ENCODE results near the gene ZSWIM6. TPM values are rescaled to one million over a fixed set of nuclear protein-coding genes. Genes with fewer than 3 reads are reported as not detected.

Gene ZSWIM6
- total RNA-seq, 1 donor from 2014 or later = 9.9 TPM

- H3K4me3 ChIP-seq (ENCODE audit: low read length in 3 of 3) = no peak overlapping the region
- H3K9ac ChIP-seq (ENCODE audit: low read depth in 1 of 3, low read length in 3 of 3) = no peak overlapping the region
- H3K4me1 ChIP-seq (ENCODE audit: control insufficient read depth in 3 of 3, insufficient read depth in 3 of 3, low read length in 3 of 3) = peaks cover 10 to 18% (median 15%) of the 10 kb centered on the region in 3 donors
- H3K36me3 ChIP-seq (ENCODE audit: control insufficient read depth in 3 of 3, insufficient read depth in 3 of 3, low read length in 3 of 3) = no peaks in the 10 kb centered on the region
- H3K9me3 ChIP-seq (ENCODE audit: control insufficient read depth in 3 of 3, low read length in 3 of 3) = no peaks in the 10 kb centered on the region
- peaks cover 4 to 35% (median 15%) of the 10 kb centered on the region in 3 donors for H3K27me3 ChIP-seq (ENCODE audit: control insufficient read depth in 3 of 3, insufficient read depth in 3 of 3, low read length in 3 of 3)
- no peak overlapping the region for H3K27ac ChIP-seq (ENCODE audit: low read depth, low read length)
These were observed 27.3 kb upstream of the ZSWIM6 start for GRCh38 chr5:61304590-61305381.

- Histone ChIP-seq H3K27me3 (ENCODE audit: control insufficient read depth in 3 of 3, insufficient read depth in 3 of 3, low read length in 3 of 3) (peaks cover 4 to 44% (median 15%) of the 10 kb centered on the region in 3 donors), H3K4me3 (ENCODE audit: low read length in 3 of 3) (no peak overlapping the region), H3K9me3 (ENCODE audit: control insufficient read depth in 3 of 3, low read length in 3 of 3) (no peaks in the 10 kb centered on the region), H3K36me3 (ENCODE audit: control insufficient read depth in 3 of 3, insufficient read depth in 3 of 3, low read length in 3 of 3) (no peaks in the 10 kb centered on the region), H3K9ac (ENCODE audit: low read depth in 1 of 3, low read length in 3 of 3) (no peak overlapping the region), H3K27ac (ENCODE audit: low read depth, low read length) (no peak overlapping the region), H3K4me1 (ENCODE audit: control insufficient read depth in 3 of 3, insufficient read depth in 3 of 3, low read length in 3 of 3) (peaks cover 4 to 12% (median 9%) of the 10 kb centered on the region in 3 donors)
These were observed 25.4 kb upstream of the ZSWIM6 start for GRCh38 chr5:61306531-61307131.

GRCh38 chr5:61307191-61307590, 24.9 kb upstream of the ZSWIM6 start:
- Histone ChIP-seq H3K36me3 (ENCODE audit: control insufficient read depth in 3 of 3, insufficient read depth in 3 of 3, low read length in 3 of 3) (no peaks in the 10 kb centered on the region), H3K4me1 (ENCODE audit: control insufficient read depth in 3 of 3, insufficient read depth in 3 of 3, low read length in 3 of 3) (peaks cover under 1 to 7% (median 3%) of the 10 kb centered on the region in 3 donors), H3K27me3 (ENCODE audit: control insufficient read depth in 3 of 3, insufficient read depth in 3 of 3, low read length in 3 of 3) (peaks cover 4 to 44% (median 15%) of the 10 kb centered on the region in 3 donors), H3K9ac (ENCODE audit: low read depth in 1 of 3, low read length in 3 of 3) (no peak overlapping the region), H3K9me3 (ENCODE audit: control insufficient read depth in 3 of 3, low read length in 3 of 3) (no peaks in the 10 kb centered on the region), H3K27ac (ENCODE audit: low read depth, low read length) (no peak overlapping the region), H3K4me3 (ENCODE audit: low read length in 3 of 3) (no peak overlapping the region)

GRCh38 chr5:61307611-61308010, 24.4 kb upstream of the ZSWIM6 start:
- Histone ChIP-seq H3K27ac (ENCODE audit: low read depth, low read length) (no peak overlapping the region), H3K36me3 (ENCODE audit: control insufficient read depth in 3 of 3, insufficient read depth in 3 of 3, low read length in 3 of 3) (no peaks in the 10 kb centered on the region), H3K9me3 (ENCODE audit: control insufficient read depth in 3 of 3, low read length in 3 of 3) (no peaks in the 10 kb centered on the region), H3K9ac (ENCODE audit: low read depth in 1 of 3, low read length in 3 of 3) (no peak overlapping the region), H3K4me1 (ENCODE audit: control insufficient read depth in 3 of 3, insufficient read depth in 3 of 3, low read length in 3 of 3) (peaks cover 0 to 2% (median 0%) of the 10 kb centered on the region in 3 donors), H3K27me3 (ENCODE audit: control insufficient read depth in 3 of 3, insufficient read depth in 3 of 3, low read length in 3 of 3) (peaks cover 4 to 44% (median 15%) of the 10 kb centered on the region in 3 donors), H3K4me3 (ENCODE audit: low read length in 3 of 3) (no peak overlapping the region)

- peaks cover 4 to 44% (median 15%) of the 10 kb centered on the region in 3 donors for H3K27me3 ChIP-seq (ENCODE audit: control insufficient read depth in 3 of 3, insufficient read depth in 3 of 3, low read length in 3 of 3)
- no peak overlapping the region for H3K4me3 ChIP-seq (ENCODE audit: low read length in 3 of 3)
- no peaks in the 10 kb centered on the region for H3K9me3 ChIP-seq (ENCODE audit: control insufficient read depth in 3 of 3, low read length in 3 of 3)
- no peak overlapping the region for H3K9ac ChIP-seq (ENCODE audit: low read depth in 1 of 3, low read length in 3 of 3)
- no peaks in the 10 kb centered on the region for H3K4me1 ChIP-seq (ENCODE audit: control insufficient read depth in 3 of 3, insufficient read depth in 3 of 3, low read length in 3 of 3)
- H3K36me3 ChIP-seq (ENCODE audit: control insufficient read depth in 3 of 3, insufficient read depth in 3 of 3, low read length in 3 of 3) = no peaks in the 10 kb centered on the region
- no peak overlapping the region for H3K27ac ChIP-seq (ENCODE audit: low read depth, low read length)
These were observed 23.3 kb upstream of the ZSWIM6 start for GRCh38 chr5:61308712-61309111.

- H3K4me3 ChIP-seq (ENCODE audit: low read length in 3 of 3) = no peak overlapping the region
- H3K36me3 ChIP-seq (ENCODE audit: control insufficient read depth in 3 of 3, insufficient read depth in 3 of 3, low read length in 3 of 3) = no peaks in the 10 kb centered on the region
- no peak overlapping the region for H3K9ac ChIP-seq (ENCODE audit: low read depth in 1 of 3, low read length in 3 of 3)
- H3K27me3 ChIP-seq (ENCODE audit: control insufficient read depth in 3 of 3, insufficient read depth in 3 of 3, low read length in 3 of 3) = peaks cover 7 to 41% (median 15%) of the 10 kb centered on the region in 3 donors
- no peaks in the 10 kb centered on the region for H3K9me3 ChIP-seq (ENCODE audit: control insufficient read depth in 3 of 3, low read length in 3 of 3)
- no peak overlapping the region for H3K27ac ChIP-seq (ENCODE audit: low read depth, low read length)
- H3K4me1 ChIP-seq (ENCODE audit: control insufficient read depth in 3 of 3, insufficient read depth in 3 of 3, low read length in 3 of 3) = no peaks in the 10 kb centered on the region
These were observed 22.9 kb upstream of the ZSWIM6 start for GRCh38 chr5:61309115-61309514.

- H3K9me3 ChIP-seq (ENCODE audit: control insufficient read depth in 3 of 3, low read length in 3 of 3) = no peaks in the 10 kb centered on the region
- H3K27ac ChIP-seq (ENCODE audit: low read depth, low read length) = no peak overlapping the region
- peaks cover 3 to 25% (median 7%) of the 10 kb centered on the region in 3 donors for H3K27me3 ChIP-seq (ENCODE audit: control insufficient read depth in 3 of 3, insufficient read depth in 3 of 3, low read length in 3 of 3)
- no peak overlapping the region for H3K4me3 ChIP-seq (ENCODE audit: low read length in 3 of 3)
- H3K9ac ChIP-seq (ENCODE audit: low read depth in 1 of 3, low read length in 3 of 3) = no peak overlapping the region
- no peaks in the 10 kb centered on the region for H3K36me3 ChIP-seq (ENCODE audit: control insufficient read depth in 3 of 3, insufficient read depth in 3 of 3, low read length in 3 of 3)
- no peaks in the 10 kb centered on the region for H3K4me1 ChIP-seq (ENCODE audit: control insufficient read depth in 3 of 3, insufficient read depth in 3 of 3, low read length in 3 of 3)
These were observed 20.9 kb upstream of the ZSWIM6 start for GRCh38 chr5:61311056-61311610.

GRCh38 chr5:61311836-61312808, 19.9 kb upstream of the ZSWIM6 start:
- no peaks in the 10 kb centered on the region for H3K36me3 ChIP-seq (ENCODE audit: control insufficient read depth in 3 of 3, insufficient read depth in 3 of 3, low read length in 3 of 3)
- no peak overlapping the region for H3K9ac ChIP-seq (ENCODE audit: low read depth in 1 of 3, low read length in 3 of 3)
- no peaks in the 10 kb centered on the region for H3K4me1 ChIP-seq (ENCODE audit: control insufficient read depth in 3 of 3, insufficient read depth in 3 of 3, low read length in 3 of 3)
- H3K4me3 ChIP-seq (ENCODE audit: low read length in 3 of 3) = no peak overlapping the region
- H3K9me3 ChIP-seq (ENCODE audit: control insufficient read depth in 3 of 3, low read length in 3 of 3) = no peaks in the 10 kb centered on the region
- peaks cover 0 to 17% (median 3%) of the 10 kb centered on the region in 3 donors for H3K27me3 ChIP-seq (ENCODE audit: control insufficient read depth in 3 of 3, insufficient read depth in 3 of 3, low read length in 3 of 3)
- no peak overlapping the region for H3K27ac ChIP-seq (ENCODE audit: low read depth, low read length)

- H3K9me3 ChIP-seq (ENCODE audit: control insufficient read depth in 3 of 3, low read length in 3 of 3) = no peaks in the 10 kb centered on the region
- peaks cover 0 to 14% (median 6%) of the 10 kb centered on the region in 3 donors for H3K27me3 ChIP-seq (ENCODE audit: control insufficient read depth in 3 of 3, insufficient read depth in 3 of 3, low read length in 3 of 3)
- no peak overlapping the region for H3K27ac ChIP-seq (ENCODE audit: low read depth, low read length)
- no peak overlapping the region for H3K9ac ChIP-seq (ENCODE audit: low read depth in 1 of 3, low read length in 3 of 3)
- no peak overlapping the region for H3K4me3 ChIP-seq (ENCODE audit: low read length in 3 of 3)
- H3K4me1 ChIP-seq (ENCODE audit: control insufficient read depth in 3 of 3, insufficient read depth in 3 of 3, low read length in 3 of 3) = no peaks in the 10 kb centered on the region
- no peaks in the 10 kb centered on the region for H3K36me3 ChIP-seq (ENCODE audit: control insufficient read depth in 3 of 3, insufficient read depth in 3 of 3, low read length in 3 of 3)
These were observed 17.9 kb upstream of the ZSWIM6 start for GRCh38 chr5:61313960-61314681.
